HG02759 (cell line): ENCODE data around the gene CORO1C.
"Not testable (repeated sequence)": the region's sequence is repeated elsewhere in the genome, so short reads cannot be mapped to it uniquely, and the experiment has no call there.

Experiments
- ATAC-seq: cut with Tn5 transposase; IDR thresholded peaks from one replicate; pipeline ENCODE4 v1.9.1; 2021; ENCODE audit warnings: mild to moderate bottlenecking, moderate library complexity; ENCODE audit not compliant: unreplicated experiment

CORO1C gene

DNA sequence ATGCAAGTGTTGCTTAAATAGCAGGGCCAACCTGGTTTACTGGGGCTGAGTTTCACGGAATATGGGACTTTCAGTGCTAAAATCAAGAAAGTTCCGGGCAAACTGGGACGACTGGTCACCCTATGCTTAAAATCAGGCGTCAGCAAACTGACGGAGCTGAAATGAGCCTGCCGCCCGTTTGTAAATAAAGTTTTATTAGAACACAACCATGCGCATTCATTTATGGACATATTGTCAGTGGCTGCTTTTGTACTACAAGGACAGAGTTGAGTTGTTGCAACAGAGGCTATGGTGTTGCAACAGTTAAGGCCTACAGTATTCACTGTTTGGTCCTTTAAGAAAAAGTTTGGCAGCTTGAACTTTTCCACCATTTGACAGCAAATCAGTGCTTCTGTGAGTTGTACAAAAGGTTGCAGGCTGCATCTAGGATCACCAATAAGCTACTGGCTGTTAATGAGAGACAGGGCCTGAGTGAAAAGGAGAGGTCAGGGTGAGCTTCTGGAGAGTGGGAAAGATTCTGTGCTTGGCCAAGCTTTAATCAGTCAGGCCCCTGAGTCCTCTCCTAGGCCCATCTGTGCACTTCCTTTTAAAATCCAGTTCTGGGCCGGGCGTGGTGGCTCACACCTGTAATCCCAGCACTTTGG, 111.0 kb downstream of the CORO1C start:
- ATAC-seq, result no peak

DNA sequence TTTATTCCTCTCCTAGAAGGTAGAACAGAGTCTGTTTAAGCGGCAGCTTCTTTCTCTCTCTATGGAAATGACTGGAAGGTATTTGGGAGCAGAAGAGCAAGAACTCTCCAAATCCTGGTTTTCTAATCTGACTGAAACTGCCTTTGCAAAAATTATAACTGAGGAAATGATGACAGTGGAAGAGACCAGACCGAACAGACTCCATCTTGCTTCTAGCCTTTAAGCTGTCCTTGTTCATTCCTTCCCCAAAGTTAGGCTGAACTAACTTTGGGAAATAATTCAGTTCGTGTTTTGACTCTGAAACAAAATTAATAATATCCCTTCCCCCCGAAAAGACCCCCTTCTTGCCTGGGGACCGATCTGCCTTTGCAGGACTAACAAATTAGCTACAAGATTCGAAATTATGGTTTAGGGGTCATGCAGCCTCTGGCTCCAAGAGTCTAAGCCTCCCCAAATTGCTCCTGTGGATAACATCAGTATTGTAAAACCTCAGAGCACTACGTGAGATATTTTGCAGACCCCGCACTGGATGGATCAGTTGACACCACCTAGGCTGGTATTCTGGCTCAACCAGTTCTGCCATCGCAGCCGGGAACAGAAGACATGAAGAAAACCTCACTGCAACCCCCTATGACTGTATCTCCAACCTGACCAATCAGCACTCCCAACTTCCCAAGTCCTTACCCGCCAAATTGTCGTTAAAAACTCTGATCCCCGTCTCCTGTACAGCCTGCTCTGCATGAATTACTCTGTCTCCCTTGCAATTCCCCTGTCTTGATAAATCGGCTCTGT, 111.8 kb downstream of the CORO1C start:
- no peak for ATAC-seq

DNA sequence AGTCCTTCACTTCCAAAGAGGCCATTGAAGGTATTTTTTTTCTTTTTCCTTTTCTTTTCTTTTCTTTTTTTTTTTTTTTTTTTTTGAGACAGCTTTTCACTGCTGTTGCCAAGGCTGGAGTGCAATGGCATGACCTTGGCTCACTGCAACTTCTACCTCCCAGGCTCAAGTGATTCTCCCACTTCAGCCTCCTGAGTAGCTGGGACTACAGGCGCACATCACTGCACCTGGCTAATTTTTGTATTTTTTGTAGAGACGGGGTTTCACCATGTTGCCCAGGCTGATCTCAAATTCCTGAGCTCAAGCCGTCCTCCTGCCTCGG, 112.4 kb downstream of the CORO1C start:
- ATAC-seq, result not testable (repeated sequence)

DNA sequence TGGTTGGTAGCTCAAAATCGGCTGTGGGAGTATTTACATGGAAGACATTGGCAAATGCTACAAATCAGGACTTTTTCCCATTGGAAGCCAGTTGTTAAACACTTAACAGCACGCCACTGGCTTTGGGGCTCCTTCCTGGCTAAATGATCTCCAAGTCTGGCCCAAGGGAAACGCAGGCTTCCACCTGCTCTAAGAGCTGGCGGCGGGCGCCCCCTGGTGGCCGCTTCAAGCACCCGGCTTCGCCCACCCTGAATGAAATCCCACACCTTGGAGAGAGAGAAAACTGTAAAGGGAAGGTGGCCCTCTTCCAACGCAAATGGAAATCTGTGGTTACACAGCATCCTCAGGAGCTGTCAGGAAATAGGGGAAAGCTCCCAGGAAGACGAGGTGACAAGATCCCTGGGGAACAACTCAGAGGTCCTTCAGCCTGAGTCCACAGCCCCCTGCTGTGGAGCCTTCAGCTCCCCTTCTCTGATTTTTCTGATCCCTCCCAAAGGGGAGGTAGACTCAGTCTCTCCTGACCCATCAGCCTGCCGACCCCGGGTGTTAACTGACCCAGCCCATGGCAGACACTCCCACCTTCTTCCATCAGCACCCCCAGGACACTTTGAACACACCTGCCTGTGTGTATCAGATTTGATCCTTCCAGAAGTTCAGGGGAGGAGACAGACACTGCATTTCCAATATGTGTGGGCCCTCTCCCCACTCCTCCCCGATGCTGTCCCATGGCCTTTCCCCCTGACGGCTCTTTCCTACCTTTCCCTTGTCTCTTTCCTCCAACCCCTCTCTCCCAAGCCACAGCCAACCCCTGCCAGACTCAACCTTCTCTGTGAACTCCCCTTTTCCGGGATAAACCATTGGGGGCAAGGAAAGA, 113.0 kb downstream of the CORO1C start:
- peak; percentile 37 for ATAC-seq

DNA sequence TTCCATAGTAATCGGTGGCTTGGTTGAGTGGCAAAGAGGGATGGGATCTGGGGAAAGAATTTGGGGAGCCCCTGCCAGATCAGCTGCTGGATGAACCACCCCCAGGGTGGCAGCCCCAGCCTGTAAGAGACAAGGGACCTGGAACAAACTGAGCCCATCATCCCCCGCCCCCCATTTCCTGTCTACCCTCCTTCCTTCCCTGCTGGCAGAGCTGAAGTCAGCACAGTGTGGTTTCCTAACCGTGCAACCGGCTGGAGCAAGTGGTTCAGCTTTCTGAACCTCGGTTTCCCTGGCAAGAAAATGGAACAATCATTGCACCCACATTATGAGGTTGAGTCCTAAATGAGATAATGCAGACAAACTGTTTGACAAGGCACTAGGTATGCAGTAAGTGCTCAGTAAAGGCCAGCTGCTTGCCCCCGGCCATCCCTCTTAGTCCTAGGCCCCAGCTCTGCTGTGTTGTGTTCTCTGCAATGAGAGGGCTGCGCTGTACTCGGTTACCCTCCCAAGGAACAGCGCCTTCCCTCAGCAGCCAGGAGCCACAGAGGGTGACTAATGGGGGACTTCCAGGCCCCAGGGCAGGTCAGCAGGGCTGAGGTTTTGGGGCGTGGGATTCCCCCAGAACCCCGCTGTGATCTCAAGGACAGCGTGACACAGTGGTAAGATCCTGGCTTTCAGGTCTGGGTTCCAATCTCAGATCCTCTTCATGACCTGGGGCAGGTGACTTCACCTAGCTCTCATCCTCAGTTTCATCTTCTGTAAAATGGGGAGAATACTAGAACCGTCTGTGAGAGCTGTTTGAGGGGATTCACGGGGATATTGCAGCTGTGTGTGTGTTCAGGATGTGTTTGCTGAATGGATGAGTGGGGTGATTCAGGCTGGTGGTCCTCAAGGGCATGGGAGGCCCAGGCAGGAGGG, 114.1 kb downstream of the CORO1C start:
- peak; percentile 83 for ATAC-seq

DNA sequence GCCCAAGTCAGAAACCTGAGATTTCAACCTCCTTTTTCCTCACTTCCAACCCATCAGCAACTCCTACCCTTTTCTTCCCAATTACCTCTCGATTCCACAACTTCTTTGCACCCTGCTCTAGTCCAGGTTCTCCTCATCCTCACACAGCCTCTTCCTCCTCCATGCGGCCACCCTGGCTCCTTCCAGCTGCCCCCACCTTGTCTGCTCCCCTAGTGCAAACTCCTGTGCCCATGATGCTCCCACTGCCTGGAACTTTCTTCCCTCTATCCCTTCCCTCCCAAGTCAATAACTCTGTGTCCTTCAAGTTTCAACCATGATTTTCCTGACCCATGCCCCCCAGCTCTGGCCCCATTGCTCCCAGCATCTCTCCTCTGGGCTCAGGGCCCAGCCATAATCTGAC, 115.0 kb downstream of the CORO1C start:
- ATAC-seq, result no peak

DNA sequence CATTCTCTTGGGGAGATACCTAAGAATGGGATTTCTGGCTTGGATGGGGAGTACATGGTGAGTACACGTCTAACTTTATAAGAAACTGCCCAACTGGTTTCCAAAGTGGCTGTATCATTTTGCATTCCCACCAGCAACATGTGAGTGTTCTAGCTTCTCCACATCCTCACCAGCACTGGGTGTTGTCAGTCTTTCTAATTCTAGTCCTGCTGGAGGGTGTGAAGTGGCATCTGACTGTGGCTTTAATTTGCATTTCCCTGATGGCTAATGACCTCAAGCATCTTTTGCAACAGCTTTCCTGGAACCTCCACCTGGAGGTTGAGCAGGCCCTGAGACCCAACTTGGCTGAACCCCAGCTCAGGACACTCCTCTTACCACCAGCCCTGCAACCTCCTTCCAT, 115.4 kb downstream of the CORO1C start:
- no peak for ATAC-seq

DNA sequence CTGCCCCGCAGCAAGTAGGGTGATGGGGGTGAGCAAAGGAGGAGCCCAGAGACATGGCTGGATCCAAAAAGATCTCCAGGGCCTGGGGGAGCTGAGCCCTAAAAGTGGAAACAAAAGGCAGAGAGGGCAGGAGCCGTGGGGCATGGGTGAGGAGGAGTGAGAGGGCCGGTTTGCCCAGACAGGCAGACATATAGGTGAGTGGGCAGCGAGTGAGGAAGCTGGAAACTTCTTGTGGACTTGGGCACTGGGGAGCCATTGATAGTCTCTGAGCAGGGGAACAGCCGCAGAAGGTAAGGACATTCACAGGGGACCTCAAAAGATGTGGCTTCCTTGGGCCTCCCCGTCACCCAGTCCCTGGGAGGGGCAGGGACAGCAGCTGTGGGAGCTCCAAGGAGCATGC, 116.7 kb downstream of the CORO1C start:
- no peak for ATAC-seq

DNA sequence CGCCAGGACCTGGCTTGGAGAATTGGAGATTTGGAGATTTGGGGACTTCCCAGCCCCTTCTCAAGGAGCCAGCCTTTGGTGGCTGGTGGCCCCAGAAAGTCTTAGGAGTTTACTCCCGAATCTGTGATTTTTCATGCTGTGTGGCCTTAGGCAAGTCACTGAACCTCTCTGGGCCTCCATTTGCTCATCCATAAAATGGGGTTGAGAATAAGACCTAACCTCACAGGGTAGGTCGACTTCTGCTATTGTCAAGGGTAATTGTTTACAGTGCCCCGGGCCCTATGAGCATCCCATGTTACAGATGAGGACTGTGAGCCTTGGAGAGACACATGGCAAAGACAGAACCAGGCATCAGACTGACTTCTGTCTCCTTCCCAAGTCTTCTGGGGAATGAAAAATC, 117.3 kb downstream of the CORO1C start:
- no peak for ATAC-seq

DNA sequence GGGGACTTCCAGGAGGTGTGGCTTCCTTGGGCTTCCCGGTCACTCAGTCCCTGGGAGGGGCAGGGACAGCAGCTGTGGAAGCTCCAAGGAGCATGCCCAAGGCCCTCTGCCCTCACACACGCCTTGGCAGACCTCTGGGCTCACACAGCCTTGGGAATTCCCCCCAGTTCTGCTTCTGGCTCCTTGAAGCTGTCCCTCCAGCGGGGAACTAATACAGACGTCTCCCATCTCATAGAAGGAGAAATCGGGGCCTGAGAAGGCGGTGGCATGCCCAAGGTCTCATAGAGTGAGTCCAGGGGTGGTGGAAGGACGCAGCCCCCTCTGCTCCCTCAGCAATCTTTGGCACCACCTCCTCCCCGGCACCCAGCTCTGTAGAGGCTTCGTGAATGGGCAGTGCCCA, 117.8 kb downstream of the CORO1C start:
- ATAC-seq, result no peak

DNA sequence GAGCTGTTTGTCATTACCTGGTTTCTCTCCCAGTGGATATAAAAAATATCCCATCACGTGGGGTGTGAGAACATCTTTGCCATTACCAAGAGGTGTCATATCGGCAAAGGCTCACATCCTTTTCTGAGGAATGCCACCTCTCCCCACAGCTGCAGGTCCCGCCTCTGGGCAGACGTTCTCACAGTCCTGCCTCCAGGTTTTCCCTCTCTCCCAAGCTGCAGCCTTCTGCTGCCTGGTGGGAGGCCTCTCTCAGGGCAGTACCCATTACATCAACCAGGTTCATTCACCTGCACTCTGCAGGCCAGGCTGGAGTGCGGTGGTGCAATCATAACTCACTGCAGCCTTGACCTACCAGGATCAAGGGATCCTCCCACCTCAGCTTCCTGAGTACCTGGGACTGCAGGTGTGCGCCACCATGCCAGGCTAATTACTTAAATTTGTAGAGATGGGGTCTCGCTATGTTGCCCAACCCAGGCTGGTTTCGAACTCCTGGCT, 118.5 kb downstream of the CORO1C start:
- ATAC-seq, result no peak

DNA sequence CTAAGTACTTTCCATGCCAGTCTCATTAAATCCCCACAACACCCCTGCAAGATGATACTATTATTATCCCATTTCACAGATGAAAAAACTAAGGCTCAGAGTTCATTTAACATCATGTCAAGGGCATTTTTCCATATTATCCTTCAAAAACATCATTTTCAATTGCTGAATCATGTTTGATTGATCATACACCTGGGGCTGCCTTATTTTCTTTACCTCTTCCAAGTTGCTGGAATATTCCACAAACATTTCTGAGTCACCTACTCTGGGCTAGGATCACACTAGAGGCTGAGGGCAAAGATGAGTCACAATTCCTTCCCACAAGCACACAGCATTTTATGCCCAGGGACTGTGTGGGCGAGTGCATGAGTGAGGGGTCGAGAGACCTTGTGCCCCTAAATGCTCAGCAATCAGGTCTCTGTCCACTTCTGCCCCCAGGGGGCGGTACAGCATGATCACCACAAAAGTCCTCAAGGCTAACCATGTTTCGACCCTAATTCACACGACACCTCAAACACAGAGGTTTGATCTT, 119.4 kb downstream of the CORO1C start:
- no peak for ATAC-seq

DNA sequence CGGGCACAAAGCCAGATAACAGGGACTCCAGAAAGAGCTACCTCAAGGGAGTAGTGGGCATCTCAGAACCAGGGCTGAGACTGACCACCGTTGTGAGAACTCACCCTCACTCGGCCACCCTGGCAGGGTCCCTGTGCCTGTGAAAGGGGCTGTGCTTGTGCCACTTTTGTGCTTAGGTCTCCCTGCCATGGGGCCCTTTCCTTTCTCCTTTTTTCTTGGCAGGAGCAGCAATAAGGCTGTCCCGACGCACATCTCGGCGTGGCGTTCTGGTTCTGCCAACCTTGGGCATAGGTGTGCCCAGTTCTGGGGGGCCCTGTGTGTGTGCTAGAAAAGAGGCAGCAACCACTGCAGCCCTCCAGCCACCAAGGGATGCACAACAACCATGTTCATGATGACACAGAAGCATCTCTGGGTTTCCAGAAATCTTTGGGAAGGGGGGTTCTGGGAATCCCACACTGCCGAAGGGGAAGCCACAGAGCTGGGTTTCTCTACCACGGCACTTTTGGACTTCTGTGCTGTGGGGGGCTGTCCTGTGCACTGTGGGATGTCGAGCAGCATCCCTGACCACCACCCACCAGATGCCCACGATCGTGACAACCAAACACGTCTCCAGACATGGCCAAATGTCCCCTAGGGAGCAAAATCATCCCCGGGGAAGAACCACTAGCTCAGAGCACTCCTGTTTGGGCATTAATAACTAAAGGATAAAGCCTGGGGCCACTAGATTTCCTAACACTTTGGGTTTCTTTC, 120.3 kb downstream of the CORO1C start:
- no peak for ATAC-seq

DNA sequence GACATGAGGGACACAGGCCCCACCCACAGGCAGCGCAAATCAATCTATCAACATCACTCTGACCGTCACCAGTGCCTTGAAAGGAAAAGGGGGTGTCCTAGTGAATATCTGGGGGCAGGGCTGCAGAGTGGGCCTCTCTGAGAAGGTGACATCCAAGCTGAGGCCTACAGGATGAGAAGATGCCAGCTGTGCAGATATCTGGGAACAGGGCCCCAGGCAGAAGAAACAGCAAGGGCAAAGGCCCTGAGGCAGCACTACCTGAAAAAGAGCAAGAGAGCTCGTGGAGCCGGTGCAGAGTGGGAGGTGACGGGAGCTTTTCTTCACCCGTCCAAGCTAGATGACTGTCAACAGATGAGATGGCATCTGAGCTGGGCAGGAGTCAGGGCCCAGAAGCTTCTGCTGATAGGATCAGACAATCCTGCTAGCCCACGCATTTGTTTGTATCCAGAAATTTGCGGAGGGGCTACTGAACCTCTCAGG, 120.9 kb downstream of the CORO1C start:
- ATAC-seq, result no peak

DNA sequence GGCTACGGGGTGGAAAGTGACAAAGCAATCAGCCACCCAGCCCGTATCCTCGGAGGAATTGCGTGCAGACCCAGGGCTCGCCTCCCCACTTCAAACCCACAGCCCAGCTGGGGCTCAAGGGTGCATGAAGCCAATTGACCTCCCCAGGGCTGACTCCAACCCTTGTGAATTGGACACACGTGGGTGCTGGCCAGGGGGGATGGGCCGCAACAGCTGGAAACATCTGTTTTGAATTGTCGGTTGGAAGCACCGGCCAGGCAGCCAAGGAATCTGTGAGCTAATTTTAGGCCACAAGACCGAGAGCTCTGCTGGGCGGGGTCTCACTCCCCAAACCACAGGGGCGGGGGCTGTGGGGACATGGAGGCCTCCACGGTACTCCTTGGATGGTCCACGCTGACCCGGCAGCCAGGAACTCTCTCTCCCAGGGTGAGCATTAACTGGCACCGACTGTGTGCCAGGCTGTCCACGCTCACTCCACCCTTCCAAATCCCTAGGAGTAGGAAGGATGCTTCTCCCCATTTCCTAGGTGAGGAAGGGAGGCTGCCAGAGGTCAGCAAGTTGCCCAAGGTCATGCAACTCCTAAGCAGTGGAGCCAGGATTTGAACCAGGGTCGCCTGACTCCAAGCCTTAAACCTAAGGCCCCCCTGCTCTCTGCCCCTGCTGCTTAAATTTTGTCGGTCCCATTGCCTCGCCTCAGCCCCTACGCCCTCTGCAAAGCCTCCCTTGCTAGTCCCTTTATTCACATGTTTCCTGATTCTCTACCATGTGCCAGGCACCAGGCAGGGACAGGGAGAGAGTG, 121.6 kb downstream of the CORO1C start:
- peak; percentile 59 for ATAC-seq

DNA sequence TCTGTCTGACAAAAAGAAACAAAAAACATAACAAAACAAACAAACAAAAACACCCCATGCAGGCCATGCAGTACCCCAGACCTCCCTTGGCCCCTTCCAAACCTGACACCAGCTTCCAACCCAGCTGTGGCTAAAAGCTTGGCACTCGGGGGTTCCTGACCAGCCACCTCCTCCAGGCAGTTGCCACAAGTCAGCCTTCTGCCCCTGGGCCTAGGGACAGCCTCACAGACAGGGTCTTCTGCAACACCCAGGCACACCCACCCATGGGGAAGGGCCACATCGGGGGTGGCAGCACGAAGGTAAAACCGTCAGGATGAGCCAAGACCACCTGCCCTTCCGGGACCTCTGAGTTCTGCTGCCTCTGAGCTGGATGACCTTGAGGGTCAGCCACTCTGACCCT, 122.7 kb downstream of the CORO1C start:
- ATAC-seq, result no peak

DNA sequence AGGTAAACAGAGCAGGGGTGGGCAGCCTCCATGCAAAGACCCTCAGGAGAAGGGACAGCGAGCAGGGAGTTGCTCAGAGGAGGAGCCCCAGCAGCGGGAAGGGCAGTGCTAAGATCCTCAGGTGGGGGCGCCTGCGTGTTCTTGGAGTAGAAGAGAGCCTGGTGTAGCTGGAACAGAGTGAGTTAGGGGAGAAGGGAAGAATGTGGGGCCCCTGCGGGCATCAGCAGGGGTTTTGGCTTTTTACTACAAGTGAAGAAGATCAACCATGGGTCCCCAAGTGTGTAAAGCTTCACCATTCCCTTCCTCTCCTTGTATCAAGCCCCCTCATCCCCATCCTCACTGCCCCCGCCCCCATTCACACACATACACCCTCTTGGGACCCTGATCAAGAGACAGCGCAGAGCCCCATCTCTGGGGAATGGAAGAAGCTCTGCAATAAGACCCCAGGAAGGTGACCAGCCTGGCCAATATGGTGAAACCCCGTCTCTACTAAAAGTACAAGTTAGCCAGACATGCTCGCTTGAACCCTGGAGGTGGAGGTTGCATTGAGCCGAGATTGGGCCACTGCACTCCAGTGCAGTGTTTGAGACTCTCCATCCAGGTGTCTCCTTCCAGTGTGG, 123.2 kb downstream of the CORO1C start:
- no peak for ATAC-seq

DNA sequence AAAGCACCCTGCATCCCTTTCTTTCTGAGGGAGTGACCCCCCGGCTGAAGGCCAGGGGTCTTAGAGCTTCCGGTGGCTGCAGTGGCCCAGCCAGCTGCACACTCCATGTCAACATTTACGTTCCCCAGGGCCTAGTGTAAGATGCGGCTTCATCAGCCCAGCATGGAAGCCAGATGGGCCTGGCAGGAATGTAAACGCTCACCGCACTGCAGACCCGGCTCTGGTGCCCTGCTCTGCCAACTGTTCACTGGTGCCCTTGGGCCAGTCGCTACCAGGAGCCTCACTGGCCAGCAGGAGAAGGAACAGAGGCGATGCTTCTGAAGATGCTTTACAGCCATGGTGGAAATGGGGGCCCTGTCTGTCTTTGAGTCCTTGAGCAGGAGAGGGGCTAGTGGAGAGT, 124.8 kb downstream of the CORO1C start:
- ATAC-seq, result no peak
